ENCODE results near the gene MAPK10.

DNA sequence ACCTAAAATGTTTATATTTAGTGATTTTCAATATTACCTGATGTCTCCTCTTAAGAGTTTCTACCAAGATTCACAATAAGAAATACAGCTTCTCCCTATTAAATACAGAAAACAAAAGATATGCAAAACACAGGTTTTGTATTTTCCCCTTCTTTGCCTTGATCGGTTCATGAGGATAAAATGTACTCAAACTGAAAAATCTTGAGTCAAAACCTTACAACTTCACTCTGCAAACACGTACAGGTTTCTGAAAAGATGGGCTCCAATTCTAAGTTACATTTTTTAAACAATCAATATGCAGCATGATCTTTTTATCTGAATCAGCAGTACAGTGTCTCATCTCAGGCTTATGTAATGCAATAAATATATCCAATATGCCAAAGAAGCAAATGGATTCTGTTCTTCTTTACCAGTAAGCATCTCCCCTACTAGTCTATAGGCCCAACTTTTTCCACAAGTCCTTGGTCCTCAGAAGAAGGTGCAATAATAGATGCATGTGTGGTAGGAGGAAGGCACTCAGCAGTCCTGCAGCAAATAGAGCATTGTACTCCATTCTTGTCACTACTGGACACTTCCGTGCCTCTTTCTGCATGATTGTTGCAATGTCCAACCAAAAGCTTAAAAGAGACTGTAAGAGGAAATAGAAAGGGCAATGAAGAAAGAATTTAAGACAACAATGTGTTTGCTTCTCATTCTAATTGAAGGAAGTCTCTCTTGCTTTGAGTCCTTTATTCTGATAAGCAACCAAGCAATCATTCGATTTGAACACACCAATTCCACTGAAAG lies 3.2 kb downstream of the MAPK10 start:
- TF ChIP-seq, protein P1, sequence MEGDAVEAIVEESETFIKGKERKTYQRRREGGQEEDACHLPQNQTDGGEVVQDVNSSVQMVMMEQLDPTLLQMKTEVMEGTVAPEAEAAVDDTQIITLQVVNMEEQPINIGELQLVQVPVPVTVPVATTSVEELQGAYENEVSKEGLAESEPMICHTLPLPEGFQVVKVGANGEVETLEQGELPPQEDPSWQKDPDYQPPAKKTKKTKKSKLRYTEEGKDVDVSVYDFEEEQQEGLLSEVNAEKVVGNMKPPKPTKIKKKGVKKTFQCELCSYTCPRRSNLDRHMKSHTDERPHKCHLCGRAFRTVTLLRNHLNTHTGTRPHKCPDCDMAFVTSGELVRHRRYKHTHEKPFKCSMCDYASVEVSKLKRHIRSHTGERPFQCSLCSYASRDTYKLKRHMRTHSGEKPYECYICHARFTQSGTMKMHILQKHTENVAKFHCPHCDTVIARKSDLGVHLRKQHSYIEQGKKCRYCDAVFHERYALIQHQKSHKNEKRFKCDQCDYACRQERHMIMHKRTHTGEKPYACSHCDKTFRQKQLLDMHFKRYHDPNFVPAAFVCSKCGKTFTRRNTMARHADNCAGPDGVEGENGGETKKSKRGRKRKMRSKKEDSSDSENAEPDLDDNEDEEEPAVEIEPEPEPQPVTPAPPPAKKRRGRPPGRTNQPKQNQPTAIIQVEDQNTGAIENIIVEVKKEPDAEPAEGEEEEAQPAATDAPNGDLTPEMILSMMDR (optimal IDR thresholded peaks at IDR 0.05 in 1 of 3, IDR thresholded peaks at IDR 0.05 in 1 of 3, conservative IDR thresholded peaks at IDR 0.05 in 1 of 3; ENCODE audit: extremely low read depth in 1 of 3, insufficient read depth in 2 of 3, low read length in 3 of 3): no peak
- no peak for TF ChIP-seq EZH2 (IDR thresholded peaks at IDR 0.05; ENCODE audit: low read length)

Measured in keratinocyte (primary cell).